ENCODE results near the gene PPM1L.

DNA sequence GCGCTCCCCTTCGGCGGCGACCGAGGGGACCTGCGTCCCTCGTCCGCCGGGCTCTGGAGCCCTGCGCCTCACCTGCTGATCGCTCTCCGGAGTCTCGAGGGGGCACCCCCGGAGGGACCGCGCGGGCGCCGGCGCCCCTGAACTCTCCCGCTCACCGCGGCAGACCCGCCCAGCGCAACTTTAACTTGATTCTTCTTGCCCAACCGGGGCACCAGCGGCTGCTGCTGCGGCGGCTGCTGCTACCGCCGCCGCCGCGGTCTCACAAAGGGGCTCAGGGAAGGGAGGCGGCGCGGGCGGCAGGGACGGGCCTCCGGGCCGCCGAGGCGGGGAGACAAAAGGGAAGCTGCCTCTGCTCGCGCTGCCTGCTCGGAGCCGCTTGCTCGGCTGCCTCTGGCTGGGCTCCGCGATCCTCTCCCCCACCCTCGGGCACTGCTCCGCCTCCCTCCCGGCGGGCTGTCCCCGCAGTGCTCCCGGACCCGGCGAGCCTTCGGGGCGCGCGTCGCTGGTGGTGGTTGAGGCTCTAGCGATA, at the start of gene PPM1L:
- TF ChIP-seq GATA2 (IDR thresholded peaks at IDR 0.05; ENCODE audit: low read depth, low read length) (no peak), GATA3 (IDR thresholded peaks at IDR 0.05; ENCODE audit: low read depth, low read length) (no peak)
